DMS53 treated with DMSO at 0.1 percent for 48 hours (cell line): ENCODE measurements around the gene WDFY4.

ENCODE experiments used
- DNase-seq: peaks from one replicate; lab custom pipeline; 2025; ENCODE audit not compliant: unreplicated experiment; lab: John Stamatoyannopoulos, UW

The WDFY4 gene

GRCh38 chr10:48790457-48791044 lies 105.9 kb downstream of the WDFY4 start:
- peak; percentile 70 for DNase-seq

GRCh38 chr10:48791267-48791928 lies 106.7 kb downstream of the WDFY4 start:
- DNase-seq: peak; percentile 98

DNA sequence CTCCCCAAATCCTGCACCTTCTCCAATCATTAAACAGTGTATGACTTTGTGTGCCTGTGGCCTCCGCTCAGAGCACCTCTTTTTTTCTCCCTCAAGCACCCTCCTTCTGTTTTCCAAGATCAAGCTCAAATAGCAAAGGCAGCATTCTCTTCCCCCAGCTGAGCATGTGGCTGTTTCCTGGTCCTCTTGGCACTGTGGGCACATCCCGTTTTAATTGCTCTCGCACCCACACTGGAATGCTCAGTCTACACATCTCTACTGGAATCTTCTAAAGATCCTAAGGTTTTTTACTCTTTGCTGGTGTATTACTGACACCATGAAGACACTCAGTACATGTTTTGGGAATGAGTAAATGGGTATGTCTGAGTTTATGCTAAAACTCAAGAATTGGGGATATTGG lies 107.4 kb downstream of the WDFY4 start:
- DNase-seq: peak; percentile 55

- peak; percentile 24 for DNase-seq
Measured at GRCh38 chr10:48792687-48793096, 108.0 kb downstream of the WDFY4 start.

- DNase-seq: peak; percentile 31
Measured at GRCh38 chr10:48794074-48794473, 109.4 kb downstream of the WDFY4 start.

- no peak for DNase-seq
Measured at GRCh38 chr10:48796713-48797245, 112.1 kb downstream of the WDFY4 start.

DNA sequence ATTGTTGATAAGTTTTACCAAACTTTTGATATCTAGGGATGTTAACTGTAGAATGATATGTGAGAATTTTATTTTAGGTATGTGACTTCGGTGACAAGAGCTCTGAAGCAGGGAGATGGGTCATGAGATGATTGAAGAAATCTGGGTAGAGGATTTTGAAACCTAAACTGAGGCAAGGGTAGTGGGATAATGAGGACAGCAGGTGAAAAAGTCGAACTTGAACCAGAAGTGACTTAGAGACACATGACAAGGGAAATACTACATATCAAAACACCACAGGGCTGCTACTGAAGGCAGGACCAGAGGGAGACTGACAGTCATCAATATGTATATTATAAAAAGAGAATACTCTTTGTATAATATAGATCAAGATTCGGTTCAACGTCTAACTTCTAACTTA lies 113.2 kb downstream of the WDFY4 start:
- DNase-seq: no peak

GRCh38 chr10:48798481-48799254 lies 114.0 kb downstream of the WDFY4 start:
- DNase-seq: no peak

GRCh38 chr10:48799341-48800006 lies 114.8 kb downstream of the WDFY4 start:
- DNase-seq: no peak

- DNase-seq: no peak
Measured at GRCh38 chr10:48800007-48800675, 115.5 kb downstream of the WDFY4 start.

GRCh38 chr10:48801001-48801421 lies 116.3 kb downstream of the WDFY4 start:
- DNase-seq: no peak

- no peak for DNase-seq
Measured at GRCh38 chr10:48802611-48803071, 118.0 kb downstream of the WDFY4 start.

- peak; percentile 23 for DNase-seq
Measured at GRCh38 chr10:48803801-48804584, 119.3 kb downstream of the WDFY4 start.

DNA sequence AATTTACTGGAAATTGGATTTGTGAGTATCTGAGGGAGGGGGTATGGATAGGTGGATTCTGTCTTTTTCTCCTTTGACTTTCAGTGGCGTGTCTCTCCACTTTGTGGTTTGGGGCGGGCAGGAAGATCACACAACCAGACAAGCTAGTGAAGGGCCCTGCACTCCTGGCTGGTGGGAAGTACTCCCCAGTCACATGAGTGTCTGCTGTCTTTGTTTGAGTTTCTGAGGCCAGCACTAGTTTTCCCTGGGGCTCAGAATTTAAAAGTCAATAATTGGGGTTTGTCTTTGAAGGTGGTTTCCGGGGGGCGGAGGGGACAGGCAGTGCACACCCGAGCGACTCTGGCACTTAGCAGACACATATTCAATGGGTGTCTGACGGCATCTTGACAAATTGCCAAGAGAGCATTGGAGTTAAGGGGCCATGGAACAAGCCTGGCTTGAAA lies 120.1 kb downstream of the WDFY4 start:
- peak; percentile 64 for DNase-seq

GRCh38 chr10:48805411-48805810 lies 120.7 kb downstream of the WDFY4 start:
- DNase-seq: no peak

GRCh38 chr10:48805848-48806247 lies 121.2 kb downstream of the WDFY4 start:
- DNase-seq: no peak

- DNase-seq: no peak
Measured at GRCh38 chr10:48806342-48806741, 121.7 kb downstream of the WDFY4 start.

- DNase-seq: no peak
Measured at GRCh38 chr10:48807791-48808470, 123.3 kb downstream of the WDFY4 start.

DNA sequence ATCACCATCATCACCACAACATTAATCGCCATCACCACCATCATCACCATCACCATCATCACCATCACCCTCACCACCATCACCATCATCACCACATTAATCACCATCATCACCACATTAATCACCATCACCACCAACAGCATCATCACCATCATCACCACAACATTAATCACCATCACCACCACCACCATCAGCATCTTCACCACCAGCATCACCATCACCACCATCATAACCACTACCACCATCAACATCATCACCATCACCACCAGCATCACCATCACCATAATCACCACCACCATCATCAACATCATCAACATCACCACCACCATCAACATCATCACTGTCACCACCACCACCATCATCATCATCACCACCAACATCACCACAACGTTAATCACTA lies 124.6 kb downstream of the WDFY4 start:
- no peak for DNase-seq
